GM19438 (cell line): ENCODE data around the gene COL28A1.

Experiments
- ATAC-seq: cut with Tn5 transposase; IDR thresholded peaks from one replicate; pipeline ENCODE4 v1.9.1; 2021; ENCODE audit warnings: low read depth; ENCODE audit not compliant: unreplicated experiment

The COL28A1 gene

DNA sequence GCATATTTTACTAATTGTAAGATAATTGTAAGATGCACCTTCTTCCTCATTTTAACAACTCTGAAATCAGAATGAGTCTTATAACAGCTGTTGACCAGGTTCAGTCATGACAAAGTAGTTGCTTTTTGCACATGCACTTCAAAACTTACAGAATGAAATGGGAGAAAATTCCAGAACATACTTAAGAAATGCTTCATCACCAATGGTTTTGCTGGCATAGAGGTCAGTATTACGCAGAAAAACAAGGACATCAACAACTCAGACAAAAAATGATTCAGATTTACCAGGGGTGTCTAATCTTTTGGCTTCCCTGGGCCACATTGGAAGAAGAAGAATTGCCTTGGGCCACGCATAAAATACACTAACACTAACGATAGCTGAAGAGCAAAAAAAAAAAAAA is 13.3 kb downstream of the COL28A1 start:
- ATAC-seq = no peak

DNA sequence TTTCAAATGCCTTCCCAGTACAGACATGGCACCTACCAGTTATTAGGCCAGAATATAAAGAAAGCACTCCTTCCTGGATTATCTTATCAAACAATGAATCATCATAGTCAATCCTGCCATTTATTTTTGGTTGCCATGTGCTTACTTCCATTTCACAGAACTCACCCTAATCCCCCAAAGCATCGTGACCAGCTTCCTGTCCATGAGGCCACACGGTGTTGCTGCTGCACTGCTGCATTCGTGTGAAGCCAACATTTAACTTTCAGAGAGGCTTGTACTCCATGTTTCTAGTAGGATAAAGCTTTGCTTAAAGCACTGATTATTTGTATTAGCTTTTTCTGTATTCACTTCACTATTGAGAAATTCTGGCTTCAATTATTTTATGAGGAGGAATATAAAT is 14.4 kb downstream of the COL28A1 start:
- ATAC-seq = no peak

DNA sequence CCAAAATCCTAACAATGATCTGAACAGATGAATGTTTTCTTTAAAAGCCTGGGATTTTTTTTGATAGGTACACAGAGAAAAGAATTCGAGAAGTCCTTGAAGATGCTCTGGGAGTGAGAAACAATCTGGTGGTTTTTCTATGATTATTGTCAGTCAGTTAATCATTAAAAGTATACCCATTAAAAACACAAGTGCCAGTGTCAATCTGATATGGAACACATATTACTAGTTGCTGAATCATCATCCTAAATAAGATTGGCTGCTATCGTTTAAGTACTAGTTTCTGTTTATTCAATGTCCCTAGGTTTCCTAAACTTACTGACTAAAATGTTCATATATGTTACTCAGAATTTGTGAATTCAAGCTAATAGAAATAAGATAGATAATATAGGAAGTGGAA is 16.1 kb downstream of the COL28A1 start:
- ATAC-seq = no peak

DNA sequence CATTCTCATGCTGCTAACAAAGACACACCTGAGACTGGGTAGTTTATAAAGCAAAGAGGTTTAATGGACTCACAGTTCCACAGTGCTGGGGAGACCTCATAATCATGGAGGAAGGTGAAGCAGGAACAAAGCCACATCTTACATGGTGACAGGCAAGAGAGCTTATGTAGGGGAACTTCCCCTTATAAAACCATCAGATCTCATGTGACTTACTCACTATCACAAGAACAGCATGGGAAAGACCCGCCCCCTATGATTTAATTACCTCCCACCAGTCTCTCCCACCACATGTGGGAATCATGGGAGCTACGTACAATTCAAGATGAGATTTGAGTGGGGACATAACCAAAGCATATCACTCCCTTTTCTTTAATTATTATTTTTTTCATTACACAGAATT is 16.6 kb downstream of the COL28A1 start:
- no peak for ATAC-seq

DNA sequence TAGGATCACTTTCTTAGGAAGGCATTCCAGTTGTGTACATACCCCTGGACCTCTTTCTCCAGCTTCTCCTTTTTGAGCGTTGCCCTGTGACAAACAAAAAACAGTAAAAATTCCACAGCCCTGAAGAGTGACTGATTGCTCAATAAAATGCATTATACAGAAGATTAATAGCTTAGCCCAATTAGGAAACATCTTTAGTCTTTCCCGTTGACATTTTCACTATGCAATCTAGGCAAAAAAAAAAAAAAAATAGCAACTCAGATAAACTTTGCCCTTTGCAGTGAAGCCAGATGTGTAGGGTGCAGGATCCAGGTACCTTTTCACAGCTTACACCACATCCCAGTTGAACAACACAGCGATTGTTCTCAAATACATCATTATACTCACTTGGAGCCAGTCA is 17.9 kb downstream of the COL28A1 start:
- no peak for ATAC-seq

- ATAC-seq = no peak
Observed at GRCh38 chr7:7516662-7517061, 19.0 kb downstream of the COL28A1 start.

DNA sequence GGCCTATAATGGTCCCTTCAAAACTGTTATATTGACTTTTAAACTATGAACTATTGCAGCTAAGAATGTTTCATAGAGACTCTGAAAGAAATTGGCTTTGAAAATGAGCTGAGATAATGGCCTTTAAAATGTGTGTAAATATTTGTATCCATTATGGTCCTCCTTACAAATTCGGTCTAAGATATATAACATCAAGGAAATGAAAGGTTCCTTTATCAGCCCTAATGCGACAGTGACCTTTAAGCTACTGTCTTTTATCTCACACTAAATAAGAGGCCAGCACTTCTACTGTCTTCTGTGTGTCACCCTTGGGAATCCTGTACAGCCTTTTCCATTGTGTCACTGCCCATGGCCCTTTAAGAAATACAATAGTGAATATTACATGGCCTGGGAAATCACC is 19.5 kb downstream of the COL28A1 start:
- no peak for ATAC-seq

GRCh38 chr7:7512861-7513597 is 22.6 kb downstream of the COL28A1 start:
- no peak for ATAC-seq

GRCh38 chr7:7510794-7511193 is 24.9 kb downstream of the COL28A1 start:
- ATAC-seq = no peak

GRCh38 chr7:7505915-7506314 is 29.8 kb downstream of the COL28A1 start:
- ATAC-seq = no peak

DNA sequence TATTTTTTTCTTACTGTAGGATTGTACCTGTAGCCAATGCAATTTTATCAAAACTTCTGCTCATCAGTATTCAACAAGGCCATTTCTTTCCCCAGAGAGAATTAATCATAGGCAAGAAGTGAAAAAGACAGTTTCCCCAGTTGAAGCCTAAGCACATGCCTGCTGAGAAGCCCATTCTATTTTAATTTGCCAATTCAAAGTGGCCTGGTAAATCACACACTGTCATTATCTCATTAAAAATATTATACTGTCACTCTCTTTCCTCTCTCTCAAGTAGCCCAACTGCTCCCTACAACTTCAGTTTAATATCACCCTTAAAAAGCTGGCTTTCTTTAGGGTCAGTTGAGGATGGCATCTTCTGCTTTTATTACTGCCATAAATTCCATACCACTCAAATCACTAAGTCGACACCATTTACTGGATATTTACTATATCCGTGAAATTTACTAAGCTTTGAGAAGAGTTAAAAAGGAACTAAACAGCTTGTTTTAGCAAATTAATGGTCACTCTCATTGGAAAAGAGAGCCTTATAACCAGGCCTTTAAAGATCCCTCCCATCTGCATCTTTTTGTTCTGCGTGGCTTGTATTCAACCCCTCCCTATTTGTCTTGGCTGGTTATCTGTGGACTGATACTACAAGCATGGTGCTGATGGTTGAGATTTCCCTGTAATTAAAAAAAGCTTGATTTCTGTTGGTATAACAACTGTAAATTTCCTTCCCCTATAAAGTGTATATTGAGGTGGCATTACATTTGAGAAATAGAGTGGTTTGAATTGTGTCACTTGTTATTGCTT is 30.6 kb downstream of the COL28A1 start:
- ATAC-seq = no peak

DNA sequence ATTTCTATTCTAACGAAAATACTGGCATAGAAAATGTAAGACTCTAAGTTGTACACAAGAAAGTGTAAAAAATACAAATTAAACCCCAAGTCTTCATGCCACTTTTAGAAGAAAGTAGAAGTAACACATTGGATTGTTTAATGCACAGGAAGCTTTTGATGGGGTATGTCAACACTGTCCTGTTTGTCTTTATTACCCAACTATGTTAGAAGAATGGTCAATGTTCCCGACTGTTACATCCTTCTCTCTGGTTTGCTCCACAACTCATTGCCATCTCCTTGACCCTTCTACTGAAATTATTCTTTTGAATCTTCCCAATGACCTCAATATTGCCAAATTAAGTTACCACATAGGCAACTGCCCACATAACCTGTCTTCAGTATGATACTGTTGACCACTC is 35.8 kb downstream of the COL28A1 start:
- ATAC-seq = no peak

DNA sequence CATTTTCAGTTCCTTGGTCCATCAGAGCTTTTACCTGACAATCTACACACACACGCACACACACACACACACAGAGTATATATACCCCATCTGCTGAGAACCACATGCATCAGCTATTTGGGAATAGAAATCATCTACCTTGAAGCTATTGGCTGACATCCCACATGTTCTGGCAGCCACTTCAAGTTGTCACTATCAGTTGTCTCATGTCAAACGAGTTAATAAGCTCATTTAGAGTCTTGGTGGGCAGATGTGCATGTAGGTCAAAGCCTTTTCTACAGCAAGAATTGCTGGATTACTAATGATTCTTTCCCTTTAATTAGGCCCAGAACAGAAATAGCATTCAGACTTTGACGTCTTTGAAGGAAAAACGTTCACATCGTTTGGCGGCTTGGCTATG is 36.8 kb downstream of the COL28A1 start:
- no peak for ATAC-seq

- ATAC-seq = no peak
Observed at GRCh38 chr7:7496311-7496710, 39.4 kb downstream of the COL28A1 start.

GRCh38 chr7:7495171-7495570 is 40.5 kb downstream of the COL28A1 start:
- no peak for ATAC-seq

DNA sequence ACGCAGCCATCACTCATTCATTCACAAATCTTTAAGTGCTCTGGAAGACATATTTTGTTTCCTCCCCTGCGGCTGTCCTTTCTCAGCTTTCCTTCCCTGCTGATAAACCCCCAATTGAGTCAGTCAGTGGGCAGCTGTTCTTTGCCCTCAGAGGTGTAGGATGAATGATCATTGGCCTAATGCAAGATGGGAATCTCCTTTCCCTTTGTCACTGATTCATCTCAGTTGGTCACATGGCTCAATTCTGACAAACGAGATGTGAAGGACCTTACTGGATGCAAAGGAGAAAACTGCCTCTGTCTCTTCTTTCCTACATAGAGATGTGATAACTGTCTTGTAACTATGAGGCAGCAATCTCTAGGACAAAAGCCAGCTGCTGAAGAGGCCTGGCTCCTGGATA is 44.6 kb downstream of the COL28A1 start:
- ATAC-seq = no peak

GRCh38 chr7:7490003-7490402 is 45.7 kb downstream of the COL28A1 start:
- no peak for ATAC-seq

GRCh38 chr7:7489546-7489945 is 46.1 kb downstream of the COL28A1 start:
- no peak for ATAC-seq

DNA sequence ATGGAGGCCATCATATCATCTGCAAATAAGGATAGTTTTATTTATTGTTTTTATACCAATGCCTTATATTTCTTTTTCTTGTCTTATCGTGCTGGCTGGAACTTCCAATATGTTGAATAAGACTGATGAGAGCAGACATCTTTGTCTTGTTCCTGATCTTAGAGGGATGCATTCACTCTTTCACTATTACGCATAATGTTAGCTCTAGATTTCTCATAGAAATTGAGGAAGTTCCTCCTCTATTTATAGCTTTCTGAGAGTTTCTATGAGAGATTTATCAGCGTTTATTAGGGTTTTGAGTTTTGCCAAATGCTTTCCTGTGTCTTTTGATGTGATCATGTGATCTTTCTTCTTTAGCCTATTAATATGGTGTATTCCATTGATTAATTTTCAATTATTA is 49.3 kb downstream of the COL28A1 start:
- no peak for ATAC-seq

DNA sequence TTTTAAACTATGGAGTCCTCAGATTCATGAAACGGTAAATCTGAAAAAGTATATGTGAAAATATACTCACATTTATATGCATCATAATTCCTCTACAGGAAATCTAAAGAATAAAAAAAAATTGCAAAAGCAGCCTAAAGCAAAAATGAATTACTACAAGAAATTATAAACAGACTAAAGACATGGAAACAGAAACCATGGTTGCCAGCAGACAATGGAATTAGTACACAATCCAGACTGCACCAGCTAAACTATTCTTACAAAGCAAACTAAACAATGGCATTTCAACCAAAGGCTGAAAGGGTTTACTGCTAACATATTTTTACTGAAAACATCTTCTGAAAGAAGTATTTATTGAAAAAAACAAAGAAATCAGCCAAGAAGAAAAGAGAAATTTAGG is 51.6 kb downstream of the COL28A1 start:
- ATAC-seq = no peak

GRCh38 chr7:7481802-7482201 is 53.9 kb downstream of the COL28A1 start:
- ATAC-seq = no peak

DNA sequence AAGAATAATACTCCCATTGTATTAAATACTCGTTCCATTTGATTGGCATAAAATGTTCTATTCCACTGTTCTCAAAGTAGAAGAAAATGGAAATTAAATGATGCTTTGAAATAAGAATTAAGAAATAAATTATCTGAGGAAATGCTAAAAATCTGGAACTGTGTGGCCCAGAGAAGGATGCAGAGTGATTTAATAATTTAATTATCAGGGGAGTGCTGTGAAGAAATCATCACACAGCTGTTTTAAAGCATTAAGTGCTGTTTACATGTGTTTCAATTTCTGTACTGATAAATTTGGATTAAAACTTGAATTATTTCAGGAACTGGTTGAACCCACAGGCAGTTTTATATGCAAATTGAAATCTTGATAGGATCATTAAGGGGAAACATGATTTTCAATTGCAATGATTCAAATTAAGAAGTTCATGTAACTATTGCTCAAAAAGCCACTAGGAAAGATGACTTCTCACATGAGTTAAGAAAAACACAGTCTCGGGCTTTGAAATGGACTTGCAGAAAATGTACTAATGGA is 56.3 kb downstream of the COL28A1 start:
- ATAC-seq = no peak
